Mesothelial cell of epicardium (in vitro differentiated cells): ENCODE data around the gene WNK2. TPM values are rescaled to one million over a fixed set of nuclear protein-coding genes. Genes with fewer than 3 reads are reported as not detected.
A peak's percentile ranks its signal among the peaks of the same experiment; 100 is the strongest.

ENCODE experiments used
- DNase-seq, 2 experiments: peaks; one replicate each; pipeline ENCODE4 v3.0.0; 2021; ENCODE audit warnings: low spot score in 2 of 2; ENCODE audit not compliant: unreplicated experiment in 2 of 2
- H3K27ac Mint-ChIP-seq: 2 replicates; pipeline ENCODE4 v1.8.0; 2021; ENCODE audit warnings: mixed read lengths
- H3K27me3 Mint-ChIP-seq: 2 replicates; pipeline ENCODE4 v1.8.0; 2021; ENCODE audit warnings: low read depth, mixed read lengths
- H3K36me3 Mint-ChIP-seq: 2 replicates; pipeline ENCODE4 v1.8.0; 2021; ENCODE audit warnings: mixed read lengths
- H3K4me1 Mint-ChIP-seq: 2 replicates; pipeline ENCODE4 v1.8.0; 2021; ENCODE audit warnings: mixed read lengths
- H3K4me3 Mint-ChIP-seq: 2 replicates; pipeline ENCODE4 v1.8.0; 2021; ENCODE audit warnings: mild to moderate bottlenecking, moderate library complexity, mixed read lengths
- H3K9me3 Mint-ChIP-seq: 2 replicates; pipeline ENCODE4 v1.8.0; 2021; ENCODE audit warnings: mixed read lengths
- total RNA-seq: library from RNA; stranded (reverse); gene quantifications from 3 replicates; pipeline ENCODE4 v1.2.1, GENCODE V29; 2021
- TF ChIP-seq, protein P1 (sequence below): fragments of 200-600 bp; sonication (generic); IDR thresholded peaks from one replicate; pipeline ENCODE4 v1.5.0; 2021; ENCODE audit warnings: antibody characterized with exemption; ENCODE audit not compliant: unreplicated experiment

Gene WNK2
- total RNA-seq, 1 donor from 2014 or later: 66.0 TPM

DNA sequence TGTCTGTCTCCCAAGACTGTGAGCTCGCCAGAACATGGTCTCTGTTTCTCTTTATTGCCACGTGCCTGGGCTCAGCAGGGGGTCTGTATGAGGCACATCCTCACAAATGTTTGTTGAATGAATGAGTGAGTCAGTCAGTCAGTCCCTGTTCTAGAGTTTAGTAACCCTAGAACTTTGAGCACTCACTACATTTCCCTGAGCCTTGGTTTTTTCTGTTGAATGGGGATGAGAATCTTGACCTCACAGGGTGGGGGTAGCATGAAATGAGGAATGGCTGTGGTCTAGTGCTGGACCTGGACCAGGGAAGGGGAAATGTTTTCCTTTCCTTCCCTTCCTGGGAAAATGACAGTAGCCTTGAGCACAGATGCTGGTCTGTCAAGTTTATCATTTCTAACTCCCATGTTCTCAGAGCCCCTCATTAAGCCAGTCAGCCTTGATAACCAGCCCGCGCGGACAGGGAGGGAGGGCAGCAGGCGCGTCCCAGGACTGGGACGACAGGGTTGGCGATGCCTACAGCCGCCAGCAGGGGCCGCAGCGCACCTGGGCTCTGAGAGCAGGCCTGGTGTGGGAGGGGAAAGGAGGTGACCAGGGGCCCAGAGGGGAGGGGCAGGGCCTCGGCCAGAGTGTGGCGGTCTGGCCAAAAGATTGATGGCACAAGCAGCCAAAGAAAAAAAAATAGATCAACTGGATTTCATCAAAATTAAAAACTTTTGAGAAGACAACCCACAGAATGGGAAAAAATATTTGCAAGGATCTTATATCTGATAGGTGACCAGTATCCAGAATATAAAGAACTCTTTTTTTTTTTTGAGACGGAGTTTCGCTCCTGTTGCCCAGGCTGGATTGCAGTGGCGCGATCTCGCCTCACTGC is 24.1 kb upstream of the WNK2 start:
- Mint-ChIP-seq H3K27ac (peak overlapping the region; percentile 47), H3K27me3 (no peaks in the 10 kb centered on the region), H3K4me3 (no peak overlapping the region), H3K36me3 (no peaks in the 10 kb centered on the region), H3K9me3 (no peaks in the 10 kb centered on the region), H3K4me1 (peaks cover 5% of the 10 kb centered on the region)
- peak; percentile 68 to 90 for DNase-seq
- TF ChIP-seq, protein P1, sequence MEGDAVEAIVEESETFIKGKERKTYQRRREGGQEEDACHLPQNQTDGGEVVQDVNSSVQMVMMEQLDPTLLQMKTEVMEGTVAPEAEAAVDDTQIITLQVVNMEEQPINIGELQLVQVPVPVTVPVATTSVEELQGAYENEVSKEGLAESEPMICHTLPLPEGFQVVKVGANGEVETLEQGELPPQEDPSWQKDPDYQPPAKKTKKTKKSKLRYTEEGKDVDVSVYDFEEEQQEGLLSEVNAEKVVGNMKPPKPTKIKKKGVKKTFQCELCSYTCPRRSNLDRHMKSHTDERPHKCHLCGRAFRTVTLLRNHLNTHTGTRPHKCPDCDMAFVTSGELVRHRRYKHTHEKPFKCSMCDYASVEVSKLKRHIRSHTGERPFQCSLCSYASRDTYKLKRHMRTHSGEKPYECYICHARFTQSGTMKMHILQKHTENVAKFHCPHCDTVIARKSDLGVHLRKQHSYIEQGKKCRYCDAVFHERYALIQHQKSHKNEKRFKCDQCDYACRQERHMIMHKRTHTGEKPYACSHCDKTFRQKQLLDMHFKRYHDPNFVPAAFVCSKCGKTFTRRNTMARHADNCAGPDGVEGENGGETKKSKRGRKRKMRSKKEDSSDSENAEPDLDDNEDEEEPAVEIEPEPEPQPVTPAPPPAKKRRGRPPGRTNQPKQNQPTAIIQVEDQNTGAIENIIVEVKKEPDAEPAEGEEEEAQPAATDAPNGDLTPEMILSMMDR: peak; percentile 87

DNA sequence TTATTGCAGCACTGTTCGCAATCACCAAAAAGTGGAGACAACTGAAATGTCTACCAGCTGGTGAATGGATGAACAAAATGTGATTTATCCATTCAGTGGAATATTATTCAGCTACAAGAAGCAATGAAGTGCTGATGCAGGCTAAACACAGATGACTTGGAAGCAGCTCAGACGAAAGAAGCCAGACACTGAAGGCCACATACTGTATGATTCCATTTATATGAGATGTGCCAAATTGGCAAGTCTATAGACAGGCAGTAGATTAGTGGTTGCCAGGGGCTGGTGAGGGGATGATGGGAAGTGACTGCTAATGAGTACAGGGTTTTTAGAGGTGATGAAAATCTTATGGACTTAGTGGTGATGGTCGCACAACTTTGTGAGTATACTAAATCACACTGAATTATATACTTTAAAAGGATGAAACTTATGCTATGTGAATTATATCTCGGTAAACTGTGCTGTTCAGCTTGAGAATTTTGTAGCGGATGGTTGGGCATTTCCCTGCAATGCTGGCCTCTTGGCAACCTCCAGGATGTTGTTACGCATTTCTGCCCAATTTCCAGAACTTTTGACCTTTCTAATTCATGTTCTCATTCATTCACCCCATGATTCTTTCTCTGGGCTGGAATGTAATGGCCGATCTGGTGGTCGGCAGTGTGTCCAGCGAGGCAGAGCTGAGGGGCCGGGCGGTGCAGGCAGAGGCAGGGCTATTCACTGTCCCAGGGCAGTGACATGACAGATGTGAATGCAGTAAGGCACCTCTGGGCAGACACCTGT is 22.0 kb upstream of the WNK2 start:
- no peak for DNase-seq
- Mint-ChIP-seq H3K4me3 (no peak overlapping the region), H3K36me3 (no peaks in the 10 kb centered on the region), H3K4me1 (peaks cover 5% of the 10 kb centered on the region), H3K27me3 (no peaks in the 10 kb centered on the region), H3K9me3 (no peaks in the 10 kb centered on the region), H3K27ac (no peak overlapping the region)
- TF ChIP-seq, protein P1: no peak

DNA sequence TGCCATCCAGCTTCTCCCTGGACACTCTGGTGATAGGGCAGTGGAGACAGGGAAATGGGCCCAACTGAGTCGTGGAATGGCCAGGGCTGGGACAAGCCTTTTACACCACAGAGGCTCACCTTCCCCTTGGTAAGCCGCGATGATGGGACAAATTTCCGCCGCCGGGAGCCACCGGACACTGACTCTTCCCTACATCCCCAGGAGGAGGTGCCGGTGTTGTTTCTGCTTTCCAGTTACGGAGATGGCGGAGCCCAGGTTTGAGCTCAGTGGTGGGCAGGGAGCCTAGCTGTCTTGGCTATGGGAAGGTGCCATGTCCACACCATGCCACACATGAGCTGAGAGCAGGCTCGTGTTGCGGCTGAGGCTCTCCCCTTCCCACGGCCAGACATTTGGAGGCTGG is 19.9 kb upstream of the WNK2 start:
- Mint-ChIP-seq H3K27ac (no peak overlapping the region), H3K9me3 (no peaks in the 10 kb centered on the region), H3K4me3 (no peak overlapping the region), H3K27me3 (no peaks in the 10 kb centered on the region), H3K4me1 (peaks cover 5% of the 10 kb centered on the region), H3K36me3 (no peaks in the 10 kb centered on the region)
- TF ChIP-seq, protein P1: no peak
- no peak for DNase-seq

DNA sequence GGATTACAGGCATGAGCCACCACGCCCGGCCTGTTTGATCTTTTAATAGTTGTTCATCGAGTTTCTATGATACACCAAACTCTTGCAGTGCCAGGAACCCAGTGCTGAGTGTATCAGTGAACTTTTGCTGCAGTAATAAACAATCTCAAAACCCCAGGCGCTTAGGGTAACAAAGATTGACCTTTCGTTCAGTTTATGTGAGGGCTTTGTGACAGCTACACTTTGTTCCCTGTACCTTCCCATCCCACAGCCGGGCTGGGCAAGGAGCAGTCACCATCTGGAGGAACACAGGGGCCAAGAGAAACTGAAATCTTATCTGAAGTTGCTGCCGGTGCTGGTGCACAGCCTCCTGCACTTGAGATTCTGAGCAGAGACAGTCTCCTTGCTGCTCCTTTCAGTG is 17.2 kb upstream of the WNK2 start:
- no peaks in the 10 kb centered on the region for H3K9me3 Mint-ChIP-seq
- H3K36me3 Mint-ChIP-seq: no peaks in the 10 kb centered on the region
- H3K27me3 Mint-ChIP-seq: no peaks in the 10 kb centered on the region
- no peak overlapping the region for H3K4me3 Mint-ChIP-seq
- H3K27ac Mint-ChIP-seq: no peak overlapping the region
- H3K4me1 Mint-ChIP-seq: no peaks in the 10 kb centered on the region
- TF ChIP-seq, protein P1: no peak
- DNase-seq: no peak

DNA sequence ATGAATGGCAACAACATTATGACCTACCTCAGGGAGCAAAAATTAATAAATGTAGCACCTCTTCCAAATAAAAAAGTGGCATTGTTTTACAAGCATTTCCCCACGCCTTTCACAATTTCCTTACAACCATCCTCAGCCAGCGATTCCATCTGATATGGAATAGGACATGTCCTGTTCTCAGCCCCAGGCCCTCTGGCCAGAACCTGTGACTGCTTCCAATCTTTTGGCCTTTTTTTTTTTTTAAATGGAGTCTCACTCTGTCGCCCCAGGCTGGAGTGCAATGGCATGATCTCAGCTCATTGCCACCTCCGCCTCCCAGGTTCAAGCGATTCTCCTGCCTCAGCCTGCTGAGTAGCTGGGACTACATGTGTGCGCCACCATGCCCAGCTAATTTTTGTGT is 16.8 kb upstream of the WNK2 start:
- no peak for DNase-seq
- Mint-ChIP-seq H3K4me3 (no peak overlapping the region), H3K27me3 (no peaks in the 10 kb centered on the region), H3K36me3 (no peaks in the 10 kb centered on the region), H3K9me3 (no peaks in the 10 kb centered on the region), H3K27ac (no peak overlapping the region), H3K4me1 (no peaks in the 10 kb centered on the region)
- TF ChIP-seq, protein P1: no peak
